DMS114 treated with DMSO at 0.1 percent for 48 hours (cell line): Measurements from ENCODE around the gene ACSL1.

Source experiments
- DNase-seq: peaks from one replicate; lab custom pipeline; 2025; ENCODE audit not compliant: unreplicated experiment; lab: John Stamatoyannopoulos, UW

Gene ACSL1

GRCh38 chr4:184812651-184813181 is 13.1 kb downstream of the ACSL1 start:
- no peak for DNase-seq

DNA sequence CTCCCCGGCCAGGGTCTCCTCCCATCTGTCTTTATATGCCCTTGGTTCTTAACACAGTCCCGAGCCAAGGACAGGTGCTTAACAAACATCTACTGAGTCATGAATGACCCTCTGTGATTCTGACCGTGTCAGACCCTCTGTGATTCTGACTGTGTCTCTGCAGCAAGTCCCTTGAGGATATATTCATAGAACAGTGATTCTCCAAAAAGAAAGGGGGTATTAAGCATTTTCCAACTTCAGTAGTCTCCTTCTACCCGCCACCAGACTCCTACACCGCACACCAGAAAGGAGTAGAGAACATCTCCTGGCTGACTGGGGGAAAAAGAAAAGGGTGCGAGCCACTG is 13.6 kb downstream of the ACSL1 start:
- DNase-seq: no peak

- DNase-seq: no peak
Observed at GRCh38 chr4:184811526-184812198, 14.1 kb downstream of the ACSL1 start.

DNA sequence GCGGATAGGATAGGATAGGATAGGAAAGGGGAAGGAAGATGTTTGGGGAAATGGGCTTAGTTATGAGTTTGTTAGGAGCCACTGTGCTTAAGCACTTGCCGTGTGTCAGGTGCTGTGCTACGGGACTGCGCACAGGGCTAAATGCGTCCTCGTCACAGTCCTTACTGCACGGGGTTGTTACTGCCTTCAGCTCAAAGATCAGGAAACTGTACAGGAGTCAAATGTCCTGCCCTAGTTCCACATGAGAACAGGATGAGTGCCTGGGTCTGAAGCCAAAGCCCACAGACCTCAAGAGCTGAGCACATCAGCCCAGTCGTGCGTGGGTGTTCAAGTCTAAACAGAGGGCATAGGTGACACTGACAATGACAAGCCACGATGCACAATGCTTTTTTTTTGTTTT is 15.0 kb downstream of the ACSL1 start:
- no peak for DNase-seq

- no peak for DNase-seq
Observed at GRCh38 chr4:184808713-184809050, 17.1 kb downstream of the ACSL1 start.

- DNase-seq: no peak
Observed at GRCh38 chr4:184807797-184808712, 17.7 kb downstream of the ACSL1 start.

- no peak for DNase-seq
Observed at GRCh38 chr4:184807256-184807655, 18.5 kb downstream of the ACSL1 start.

DNA sequence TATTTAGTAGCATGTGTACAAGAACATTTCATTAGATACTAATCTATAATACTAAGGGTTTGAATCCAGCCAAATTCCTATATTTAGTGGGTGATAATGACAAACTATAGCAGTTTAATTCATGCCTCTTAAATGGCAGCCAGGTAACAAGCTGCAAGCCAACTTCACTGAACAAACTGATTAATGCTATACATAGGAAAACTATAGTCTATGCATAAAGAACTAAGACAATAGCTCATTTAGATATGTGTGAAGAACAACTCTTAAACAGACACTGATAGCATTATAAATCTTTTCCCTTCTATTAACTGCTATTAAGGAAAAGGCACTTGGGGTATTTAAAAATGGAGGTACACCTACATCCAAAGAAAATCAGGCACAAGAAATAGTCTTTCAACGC is 19.1 kb downstream of the ACSL1 start:
- no peak for DNase-seq

- no peak for DNase-seq
Observed at GRCh38 chr4:184806229-184806550, 19.6 kb downstream of the ACSL1 start.

- DNase-seq: no peak
Observed at GRCh38 chr4:184805462-184806228, 20.1 kb downstream of the ACSL1 start.

DNA sequence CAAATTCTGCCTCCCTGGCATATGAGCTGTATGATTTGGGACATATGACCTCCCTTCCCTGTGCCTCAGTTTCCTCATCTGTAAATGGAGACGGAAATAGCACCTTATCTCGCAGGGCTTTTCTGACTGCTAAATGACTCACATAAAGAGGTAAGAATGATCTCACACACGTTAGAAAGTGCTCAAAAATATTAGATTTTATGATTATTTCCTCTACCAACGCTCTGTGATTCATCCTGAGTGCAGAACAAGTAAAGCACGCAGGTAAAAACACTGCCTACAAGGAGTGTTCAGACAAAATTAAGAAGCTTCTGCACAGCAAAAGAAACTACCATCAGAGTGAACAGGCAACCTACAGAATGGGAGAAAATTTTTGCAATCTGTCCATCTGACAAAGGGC is 21.1 kb downstream of the ACSL1 start:
- DNase-seq: no peak

DNA sequence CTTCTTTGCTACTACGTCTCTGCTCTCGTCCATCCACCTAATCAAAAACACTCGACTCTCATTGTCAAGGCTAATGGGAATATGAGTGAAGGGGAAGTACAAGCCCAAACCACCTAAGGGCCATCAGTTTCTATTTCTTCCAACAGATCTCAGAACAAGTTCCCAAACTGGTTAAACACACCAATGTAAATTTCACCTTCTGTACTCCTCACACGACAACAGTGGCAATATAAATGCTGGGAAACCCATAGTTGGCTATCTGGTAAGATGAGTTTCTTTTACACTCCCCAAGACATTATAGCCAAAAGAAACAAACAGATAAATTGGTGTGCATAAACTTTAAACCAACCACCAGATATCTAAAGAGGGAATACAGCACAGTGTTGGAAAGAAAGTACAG is 21.9 kb downstream of the ACSL1 start:
- DNase-seq: no peak

- no peak for DNase-seq
Observed at GRCh38 chr4:184803133-184803532, 22.6 kb downstream of the ACSL1 start.

DNA sequence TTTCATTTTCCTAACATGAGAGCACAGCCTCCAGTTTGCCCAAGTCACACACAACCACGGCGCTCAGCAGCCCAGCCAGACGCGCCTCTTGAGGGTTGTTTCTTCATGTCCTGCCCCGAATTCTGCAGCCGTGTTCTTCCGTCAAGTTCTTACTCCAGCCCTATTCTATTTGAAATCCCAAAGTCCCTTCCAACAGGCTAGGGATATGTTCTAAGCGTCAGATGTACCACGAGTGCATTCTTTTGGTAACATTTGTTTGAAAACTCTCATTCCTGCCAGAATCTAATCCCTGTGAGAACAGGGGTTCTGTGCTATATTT is 23.1 kb downstream of the ACSL1 start:
- DNase-seq: no peak

DNA sequence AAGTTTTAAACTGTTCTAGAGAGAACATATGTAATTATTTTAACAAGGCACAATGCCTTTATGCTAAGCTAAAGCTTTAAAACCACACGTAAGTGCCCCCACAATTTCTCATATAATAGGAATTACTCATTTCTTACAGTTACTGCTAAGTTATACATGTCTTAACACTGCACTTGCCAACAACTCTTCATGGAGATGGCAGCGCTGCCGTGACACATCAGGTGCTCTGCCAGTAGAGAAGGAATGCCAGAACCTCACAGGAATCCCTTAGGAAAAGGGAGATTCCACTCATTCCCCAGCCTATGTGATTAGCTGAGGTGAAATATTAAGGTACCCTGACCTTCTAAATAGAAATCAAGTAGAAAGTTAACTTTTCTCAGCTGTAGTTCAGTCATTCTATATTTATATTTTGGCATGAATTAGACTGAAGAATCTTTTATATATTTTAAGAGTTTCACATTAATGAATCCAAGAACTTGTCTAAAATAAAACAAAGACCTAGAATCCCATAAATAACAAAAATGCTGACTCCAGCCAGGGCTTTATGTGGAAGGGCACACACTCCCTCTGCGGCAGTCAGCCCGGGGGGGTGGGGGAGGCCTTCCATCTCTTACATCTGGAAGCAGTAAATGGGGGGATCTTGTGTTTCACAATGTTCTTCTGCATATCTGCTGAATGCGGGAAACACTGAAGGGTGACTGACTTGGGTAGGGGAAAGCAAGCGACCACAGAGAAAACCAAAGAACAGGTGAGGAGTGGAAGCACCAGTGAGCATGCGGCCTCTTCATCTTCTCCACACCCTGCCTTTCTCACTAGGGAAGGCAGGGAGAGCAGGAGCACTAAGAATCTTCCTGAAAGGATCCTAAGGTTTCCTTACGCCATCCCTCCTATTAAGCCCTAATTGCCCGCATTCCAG is 23.7 kb downstream of the ACSL1 start:
- no peak for DNase-seq

DNA sequence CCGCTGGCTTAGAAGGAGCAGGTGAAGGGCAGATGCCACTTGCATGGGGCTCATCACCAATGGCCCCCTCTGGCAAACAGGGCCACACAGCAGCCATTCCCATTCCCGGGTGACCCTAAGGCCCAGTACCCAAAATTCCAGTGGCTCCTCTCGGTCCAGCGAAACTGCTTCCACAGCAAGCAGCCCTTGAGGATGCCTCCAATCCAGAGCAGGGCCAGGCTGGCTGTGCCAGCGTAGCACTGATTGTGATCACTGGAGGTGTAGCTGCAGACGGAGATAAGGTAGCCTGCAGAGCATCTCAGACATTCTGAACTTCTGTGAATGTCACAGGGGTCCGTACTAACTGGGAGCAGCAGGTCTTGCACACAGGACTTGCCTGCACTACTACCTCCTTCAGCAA is 27.3 kb downstream of the ACSL1 start:
- no peak for DNase-seq

- DNase-seq: no peak
Observed at GRCh38 chr4:184796906-184797305, 28.9 kb downstream of the ACSL1 start.

DNA sequence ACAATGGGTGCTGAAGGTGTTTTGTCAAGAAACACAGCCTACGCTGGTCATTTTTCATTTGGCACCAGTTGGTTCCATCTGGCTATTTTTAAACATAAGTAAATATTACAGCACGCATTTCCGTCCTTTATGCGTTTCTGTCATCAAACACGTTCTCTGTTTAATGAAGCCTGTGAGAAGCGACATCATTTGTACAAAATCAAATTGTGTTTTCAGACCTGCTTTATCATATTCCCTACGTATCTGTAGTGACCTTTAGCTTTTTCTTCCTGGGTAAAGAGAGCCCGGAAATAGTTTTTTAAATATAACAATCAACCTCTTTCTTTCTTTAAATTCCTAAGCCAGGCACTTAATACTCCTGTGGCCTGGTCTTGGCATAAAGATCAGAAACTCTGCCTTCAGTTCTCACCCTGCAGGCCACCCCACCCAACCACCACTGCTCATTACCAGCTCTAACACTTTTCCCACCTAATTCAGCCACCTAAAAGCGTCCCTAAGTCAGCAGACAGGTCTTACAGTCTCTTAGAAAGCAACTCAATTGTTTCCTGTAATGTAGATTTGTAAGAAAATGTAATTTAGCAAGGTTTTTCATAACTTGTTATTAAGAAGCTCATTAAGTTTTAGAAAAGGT is 30.4 kb downstream of the ACSL1 start:
- DNase-seq: no peak

GRCh38 chr4:184794470-184794869 is 31.3 kb downstream of the ACSL1 start:
- no peak for DNase-seq

- DNase-seq: no peak
Observed at GRCh38 chr4:184793735-184794355, 31.9 kb downstream of the ACSL1 start.
